ENCODE results near the gene CMTM8. TPM values are rescaled to one million over a fixed set of nuclear protein-coding genes. Genes with fewer than 3 reads are reported as not detected.

Gene CMTM8
- total and polyA plus RNA-seq, 4 donors: 0.63 to 6.8 (median 2.3) TPM

DNA sequence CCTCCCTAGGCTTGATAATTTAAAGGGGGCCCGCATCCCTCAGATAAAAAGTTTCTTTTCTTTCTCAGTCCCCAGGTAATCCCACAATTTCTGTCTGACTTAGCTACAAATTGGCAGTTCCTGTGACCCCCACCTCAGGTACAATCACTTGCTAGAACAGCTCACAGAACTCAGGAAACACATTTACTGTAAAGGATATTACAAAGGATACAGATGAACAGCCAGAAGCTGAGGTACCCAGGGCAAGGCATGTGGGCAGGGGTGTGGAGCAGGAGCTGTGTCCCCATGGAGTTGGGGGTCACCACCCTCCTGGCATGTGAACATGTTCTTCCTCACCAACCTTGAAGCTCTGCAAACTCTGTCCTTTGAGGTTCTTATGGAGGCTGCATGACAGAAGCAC, 73.8 kb downstream of the CMTM8 start:
- no peak for ATAC-seq (ENCODE audit: low FRiP score)
- intact Hi-C loops (cut with DNase I): no loop called here

DNA sequence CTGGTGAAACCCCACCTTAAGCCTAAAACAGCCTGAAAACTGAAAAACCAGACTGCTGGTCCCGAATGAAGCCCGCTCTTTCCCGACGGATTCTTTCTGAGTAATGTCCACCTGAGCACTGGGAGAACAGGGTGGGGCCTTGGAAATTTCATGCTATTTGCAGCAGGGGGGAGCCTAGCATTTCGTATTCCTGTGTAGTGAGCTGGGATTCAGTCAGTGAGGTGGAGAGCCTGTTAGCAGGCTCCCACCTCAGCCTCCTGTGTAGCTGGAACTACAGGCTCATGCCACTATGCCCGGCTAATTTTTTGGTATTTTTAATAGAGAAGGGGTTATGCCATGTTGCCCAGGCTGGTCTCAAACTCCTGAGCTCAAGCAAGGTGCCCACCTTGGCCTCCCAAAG, 74.7 kb downstream of the CMTM8 start:
- Histone ChIP-seq H3K36me3 (ENCODE audit: control insufficient read depth in 1 of 2, insufficient read depth in 2 of 2, low read length in 1 of 2) (no peaks in the 10 kb centered on the region), H3K27ac (ENCODE audit: low read depth in 1 of 2, low read length in 2 of 2) (no peak overlapping the region), H3K27me3 (ENCODE audit: control insufficient read depth in 1 of 2, insufficient read depth in 2 of 2, low read length in 1 of 2) (peaks cover 0 to 2% of the 10 kb centered on the region in 2 donors), H3K4me3 (ENCODE audit: low read length in 2 of 2) (no peak overlapping the region), H3K4me1 (ENCODE audit: control insufficient read depth in 1 of 2, insufficient read depth in 2 of 2, low read length in 2 of 2) (no peaks in the 10 kb centered on the region), H3K9me3 (ENCODE audit: control insufficient read depth, low read length) (no peaks in the 10 kb centered on the region)
- intact Hi-C loops (cut with DNase I): no loop called here
- no peak for ATAC-seq (ENCODE audit: low FRiP score)
- DNase-seq: no peak
- WGBS, 2 donors: 91 to 94% methylated on average over 6 of the region's 6 CpGs

More for the DNA sequence above, 73.8 kb downstream of the CMTM8 start:
- no peak overlapping the region for H3K4me3 ChIP-seq (ENCODE audit: low read length in 2 of 2)
- H3K9me3 ChIP-seq (ENCODE audit: control insufficient read depth, low read length): no peaks in the 10 kb centered on the region
- WGBS, 2 donors: 87 to 91% methylated on average over 1 of the region's 1 CpG
- DNase-seq: no peak
- H3K4me1 ChIP-seq (ENCODE audit: control insufficient read depth in 1 of 2, insufficient read depth in 2 of 2, low read length in 2 of 2): no peaks in the 10 kb centered on the region
- H3K27me3 ChIP-seq (ENCODE audit: control insufficient read depth in 1 of 2, insufficient read depth in 2 of 2, low read length in 1 of 2): peaks cover 0 to 2% of the 10 kb centered on the region in 2 donors
- H3K27ac ChIP-seq (ENCODE audit: low read depth in 1 of 2, low read length in 2 of 2): no peak overlapping the region
- H3K36me3 ChIP-seq (ENCODE audit: control insufficient read depth in 1 of 2, insufficient read depth in 2 of 2, low read length in 1 of 2): no peaks in the 10 kb centered on the region

DNA sequence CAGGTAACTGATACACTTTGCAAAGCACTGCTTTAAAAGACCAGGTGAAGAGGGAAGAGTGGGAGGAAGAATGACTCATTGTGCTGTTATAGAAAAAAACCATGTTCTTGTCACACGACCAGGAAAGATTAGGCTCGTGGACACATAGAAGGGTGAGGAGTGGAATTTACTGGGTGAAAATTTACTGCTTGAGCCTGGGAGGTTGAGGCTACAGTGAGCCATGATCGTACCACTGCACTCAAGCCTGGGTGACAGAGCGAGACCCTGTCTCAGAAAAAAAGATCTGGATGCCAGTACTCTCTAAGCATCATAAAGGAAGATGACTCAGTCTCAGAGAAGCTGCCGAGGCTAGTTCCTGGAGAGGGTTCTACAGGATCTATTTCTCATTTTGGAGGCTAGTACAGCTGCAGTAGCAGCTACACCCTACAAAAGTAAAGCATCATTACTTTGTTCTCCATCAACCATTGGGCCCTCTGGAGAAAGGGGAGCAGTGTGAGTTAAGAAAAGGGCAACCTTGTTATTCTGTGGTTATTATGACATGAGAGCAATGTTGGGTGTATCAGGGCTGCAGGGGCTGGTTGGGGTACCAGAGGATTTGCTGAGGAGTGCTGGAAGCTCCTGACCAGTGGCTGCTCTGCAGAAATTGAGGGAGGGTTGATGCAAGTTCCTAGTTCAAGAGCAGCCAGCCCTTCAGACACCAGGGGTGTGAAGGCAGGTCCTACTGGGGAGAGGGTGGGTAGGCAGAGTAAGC, 75.4 kb downstream of the CMTM8 start:
- DNase-seq (no peak), ATAC-seq (ENCODE audit: low FRiP score) (no peak)
- Histone ChIP-seq H3K27ac (ENCODE audit: low read depth in 1 of 2, low read length in 2 of 2) (no peak overlapping the region), H3K36me3 (ENCODE audit: control insufficient read depth in 1 of 2, insufficient read depth in 2 of 2, low read length in 1 of 2) (no peaks in the 10 kb centered on the region), H3K4me3 (ENCODE audit: low read length in 2 of 2) (no peak overlapping the region), H3K4me1 (ENCODE audit: control insufficient read depth in 1 of 2, insufficient read depth in 2 of 2, low read length in 2 of 2) (no peaks in the 10 kb centered on the region), H3K9me3 (ENCODE audit: control insufficient read depth, low read length) (no peaks in the 10 kb centered on the region), H3K27me3 (ENCODE audit: control insufficient read depth in 1 of 2, insufficient read depth in 2 of 2, low read length in 1 of 2) (peaks cover 0 to 2% of the 10 kb centered on the region in 2 donors)
- intact Hi-C loops (cut with DNase I): no loop called here
- WGBS, 2 donors: 46 to 50% methylated on average over 5 of the region's 5 CpGs

DNA sequence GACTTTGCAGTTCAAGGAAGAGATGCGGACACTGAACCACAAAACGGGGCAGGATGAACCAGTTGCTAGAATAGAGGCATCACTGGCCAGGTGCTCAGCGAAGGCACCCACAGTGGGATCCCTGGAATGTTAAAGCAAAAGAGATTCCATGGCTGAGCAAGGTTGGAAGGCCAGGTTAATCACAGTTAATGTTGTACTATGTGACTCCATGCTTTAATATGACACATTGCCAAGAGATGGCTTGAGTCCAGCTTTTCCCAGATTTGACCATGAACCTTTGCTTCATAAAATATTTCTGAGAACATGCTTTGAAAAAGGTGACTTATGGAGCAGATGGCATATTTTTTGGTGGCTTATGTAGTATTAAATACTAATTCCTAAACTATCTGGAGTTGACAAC, 77.0 kb downstream of the CMTM8 start:
- no peak for DNase-seq
- peaks cover 0 to 2% of the 10 kb centered on the region in 2 donors for H3K27me3 ChIP-seq (ENCODE audit: control insufficient read depth in 1 of 2, insufficient read depth in 2 of 2, low read length in 1 of 2)
- WGBS, 2 donors: 87 to 97% methylated on average over 3 of the region's 3 CpGs
- no peaks in the 10 kb centered on the region for H3K4me1 ChIP-seq (ENCODE audit: control insufficient read depth in 1 of 2, insufficient read depth in 2 of 2, low read length in 2 of 2)
- no peak overlapping the region for H3K4me3 ChIP-seq (ENCODE audit: low read length in 2 of 2)
- intact Hi-C loops (cut with DNase I): no loop called here
- no peaks in the 10 kb centered on the region for H3K9me3 ChIP-seq (ENCODE audit: control insufficient read depth, low read length)
- H3K36me3 ChIP-seq (ENCODE audit: control insufficient read depth in 1 of 2, insufficient read depth in 2 of 2, low read length in 1 of 2): no peaks in the 10 kb centered on the region
- ATAC-seq (ENCODE audit: low FRiP score): no peak
- H3K27ac ChIP-seq (ENCODE audit: low read depth in 1 of 2, low read length in 2 of 2): no peak overlapping the region

DNA sequence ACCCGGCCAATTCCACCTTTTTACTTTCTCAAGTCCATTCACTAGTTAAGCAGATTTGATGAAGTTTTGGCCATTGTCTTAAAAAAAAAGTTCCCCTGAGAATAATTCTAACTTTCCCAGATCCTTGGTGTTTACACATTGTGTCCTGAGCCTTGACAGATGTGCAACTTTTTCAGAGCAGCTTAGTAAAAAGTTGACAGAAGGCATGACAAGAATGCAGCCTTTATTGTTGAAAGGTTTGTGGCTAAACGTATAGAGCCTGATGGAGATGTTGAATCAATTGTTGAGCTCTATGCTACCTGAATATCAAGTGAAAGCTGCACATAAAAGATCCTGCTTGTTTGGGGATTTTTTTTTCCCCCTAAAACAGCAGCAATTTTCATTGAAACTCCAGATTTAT, 77.8 kb downstream of the CMTM8 start:
- DNase-seq: no peak
- Histone ChIP-seq H3K4me1 (ENCODE audit: control insufficient read depth in 1 of 2, insufficient read depth in 2 of 2, low read length in 2 of 2) (no peaks in the 10 kb centered on the region), H3K36me3 (ENCODE audit: control insufficient read depth in 1 of 2, insufficient read depth in 2 of 2, low read length in 1 of 2) (no peaks in the 10 kb centered on the region), H3K27ac (ENCODE audit: low read depth in 1 of 2, low read length in 2 of 2) (no peak overlapping the region), H3K27me3 (ENCODE audit: control insufficient read depth in 1 of 2, insufficient read depth in 2 of 2, low read length in 1 of 2) (peaks cover 0 to 2% of the 10 kb centered on the region in 2 donors), H3K9me3 (ENCODE audit: control insufficient read depth, low read length) (no peaks in the 10 kb centered on the region), H3K4me3 (ENCODE audit: low read length in 2 of 2) (no peak overlapping the region)
- WGBS, 2 donors: 51 to 54% methylated on average over 2 of the region's 2 CpGs
- intact Hi-C loops (cut with DNase I): no loop called here
- ATAC-seq (ENCODE audit: low FRiP score): no peak

DNA sequence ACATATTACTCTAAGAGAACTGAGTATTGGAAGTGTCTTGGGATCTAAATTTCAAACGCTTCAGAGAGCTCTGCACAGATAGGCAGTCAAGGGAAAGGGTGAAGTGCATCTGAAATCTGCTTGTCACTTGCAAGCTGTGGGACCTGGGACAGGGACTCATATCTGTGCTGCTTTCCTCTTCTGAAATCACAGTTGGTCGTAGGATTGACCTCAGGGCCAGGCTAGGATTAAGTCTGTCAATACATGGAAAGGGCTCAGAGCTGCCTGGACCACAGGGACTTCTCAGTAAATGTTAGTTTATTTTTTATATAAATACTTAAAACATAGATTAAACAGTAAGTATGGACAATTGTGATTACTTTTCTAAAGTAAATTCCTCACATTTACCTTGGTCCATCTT, 78.5 kb downstream of the CMTM8 start:
- DNase-seq: no peak
- Histone ChIP-seq H3K36me3 (ENCODE audit: control insufficient read depth in 1 of 2, insufficient read depth in 2 of 2, low read length in 1 of 2) (no peaks in the 10 kb centered on the region), H3K27me3 (ENCODE audit: control insufficient read depth in 1 of 2, insufficient read depth in 2 of 2, low read length in 1 of 2) (peaks cover 0 to 2% of the 10 kb centered on the region in 2 donors), H3K27ac (ENCODE audit: low read depth in 1 of 2, low read length in 2 of 2) (no peak overlapping the region), H3K4me3 (ENCODE audit: low read length in 2 of 2) (no peak overlapping the region), H3K9me3 (ENCODE audit: control insufficient read depth, low read length) (no peaks in the 10 kb centered on the region), H3K4me1 (ENCODE audit: control insufficient read depth in 1 of 2, insufficient read depth in 2 of 2, low read length in 2 of 2) (no peaks in the 10 kb centered on the region)
- 63 to 66% methylated on average over 2 of the region's 2 CpGs for WGBS, 2 donors
- intact Hi-C loops (cut with DNase I): no loop called here
- no peak for ATAC-seq (ENCODE audit: low FRiP score)

DNA sequence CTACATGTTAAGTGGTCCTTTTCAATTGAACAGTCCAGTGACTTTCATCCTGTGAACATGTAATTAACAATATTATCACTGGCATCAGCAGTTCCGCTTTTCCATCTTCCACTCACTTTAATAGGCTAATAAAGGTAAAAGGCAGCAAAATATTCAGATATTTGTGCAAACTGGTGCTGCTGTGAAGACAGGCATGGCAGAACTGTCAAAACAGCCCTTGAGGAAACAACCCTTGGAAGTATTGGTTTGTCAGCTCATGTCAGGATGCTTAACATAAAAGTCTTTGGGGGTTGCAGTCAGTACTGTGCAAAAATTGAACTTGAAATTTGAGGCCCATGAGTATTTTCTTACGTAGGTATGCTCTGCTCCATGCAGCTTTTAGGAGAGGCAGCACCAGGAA, 81.1 kb downstream of the CMTM8 start:
- no peak overlapping the region for H3K27ac ChIP-seq (ENCODE audit: low read depth in 1 of 2, low read length in 2 of 2)
- intact Hi-C loops (cut with DNase I): no loop called here
- ATAC-seq (ENCODE audit: low FRiP score): no peak
- 97 to 100% methylated on average over 2 of the region's 2 CpGs for WGBS, 2 donors
- H3K9me3 ChIP-seq (ENCODE audit: control insufficient read depth, low read length): no peaks in the 10 kb centered on the region
- no peak for DNase-seq
- no peaks in the 10 kb centered on the region for H3K36me3 ChIP-seq (ENCODE audit: control insufficient read depth in 1 of 2, insufficient read depth in 2 of 2, low read length in 1 of 2)
- H3K4me1 ChIP-seq (ENCODE audit: control insufficient read depth in 1 of 2, insufficient read depth in 2 of 2, low read length in 2 of 2): no peaks in the 10 kb centered on the region
- H3K27me3 ChIP-seq (ENCODE audit: control insufficient read depth in 1 of 2, insufficient read depth in 2 of 2, low read length in 1 of 2): peaks cover 0 to 2% of the 10 kb centered on the region in 2 donors
- no peak overlapping the region for H3K4me3 ChIP-seq (ENCODE audit: low read length in 2 of 2)

DNA sequence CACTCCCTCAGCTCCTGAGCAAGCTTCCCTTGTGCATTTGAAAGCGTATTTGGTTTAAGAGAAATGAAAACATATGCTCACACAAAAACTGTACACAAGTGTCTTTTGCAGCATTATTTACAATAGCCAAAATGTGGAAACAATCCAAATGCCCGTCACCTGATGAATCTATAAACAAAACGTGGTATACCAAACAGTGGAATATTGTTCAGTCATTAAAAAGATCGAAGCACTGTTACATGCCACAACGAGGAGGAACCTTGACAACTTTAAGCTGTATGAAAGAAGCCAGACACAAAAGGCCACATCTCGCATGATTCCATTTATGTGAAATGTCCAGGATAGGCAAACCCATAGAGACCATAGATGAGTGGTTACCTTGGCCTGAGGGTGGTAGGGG, 81.6 kb downstream of the CMTM8 start:
- intact Hi-C loops (cut with DNase I): no loop called here
- no peak for ATAC-seq (ENCODE audit: low FRiP score)
- no peaks in the 10 kb centered on the region for H3K9me3 ChIP-seq (ENCODE audit: control insufficient read depth, low read length)
- DNase-seq: no peak
- H3K27me3 ChIP-seq (ENCODE audit: control insufficient read depth in 1 of 2, insufficient read depth in 2 of 2, low read length in 1 of 2): peaks cover 0 to 2% of the 10 kb centered on the region in 2 donors
- H3K36me3 ChIP-seq (ENCODE audit: control insufficient read depth in 1 of 2, insufficient read depth in 2 of 2, low read length in 1 of 2): no peaks in the 10 kb centered on the region
- no peak overlapping the region for H3K4me3 ChIP-seq (ENCODE audit: low read length in 2 of 2)
- H3K4me1 ChIP-seq (ENCODE audit: control insufficient read depth in 1 of 2, insufficient read depth in 2 of 2, low read length in 2 of 2): no peaks in the 10 kb centered on the region
- no peak overlapping the region for H3K27ac ChIP-seq (ENCODE audit: low read depth in 1 of 2, low read length in 2 of 2)
- 95 to 97% methylated on average over 6 of the region's 6 CpGs for WGBS, 2 donors

DNA sequence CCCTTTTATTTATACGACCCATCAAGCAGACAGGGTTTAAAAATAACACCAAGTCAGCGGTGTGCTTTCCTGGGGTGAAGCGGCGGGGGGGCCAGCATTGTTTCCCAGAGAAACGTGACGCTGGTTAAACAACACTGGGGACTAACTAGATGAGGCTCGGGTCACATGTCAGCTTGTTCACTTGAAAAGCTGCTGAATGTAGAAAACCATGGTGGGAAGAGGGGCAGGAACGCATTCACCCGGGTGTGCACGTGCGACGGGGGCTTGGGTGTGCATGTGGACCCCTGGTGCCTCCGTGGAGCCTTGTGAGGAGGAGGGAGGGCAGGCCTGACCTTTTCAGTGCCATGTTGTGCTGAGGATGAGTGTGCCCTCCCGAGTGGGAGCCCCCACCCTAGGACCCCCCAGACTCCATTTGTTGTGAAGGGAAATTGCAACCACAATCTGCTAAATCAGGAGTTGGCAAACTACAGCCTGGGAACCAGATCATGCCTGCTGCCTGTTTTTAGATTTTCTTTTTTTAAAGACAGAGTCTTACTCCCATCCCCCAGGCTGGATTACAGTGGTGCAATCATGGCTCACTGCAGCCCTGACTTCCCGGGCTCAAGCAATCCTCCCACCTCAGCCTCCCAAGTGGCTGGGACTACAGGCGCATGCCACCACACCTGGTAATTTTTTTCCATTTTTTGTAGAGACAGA, 82.8 kb downstream of the CMTM8 start:
- Histone ChIP-seq H3K9me3 (ENCODE audit: control insufficient read depth, low read length) (no peaks in the 10 kb centered on the region), H3K4me3 (ENCODE audit: low read length in 2 of 2) (no peak overlapping the region), H3K27ac (ENCODE audit: low read depth in 1 of 2, low read length in 2 of 2) (no peak overlapping the region), H3K27me3 (ENCODE audit: control insufficient read depth in 1 of 2, insufficient read depth in 2 of 2, low read length in 1 of 2) (peaks cover 0 to 2% of the 10 kb centered on the region in 2 donors), H3K4me1 (ENCODE audit: control insufficient read depth in 1 of 2, insufficient read depth in 2 of 2, low read length in 2 of 2) (no peaks in the 10 kb centered on the region), H3K36me3 (ENCODE audit: control insufficient read depth in 1 of 2, insufficient read depth in 2 of 2, low read length in 1 of 2) (no peaks in the 10 kb centered on the region)
- intact Hi-C loops (cut with DNase I): no loop called here
- no peak for DNase-seq
- 44 to 46% methylated on average over 16 of the region's 16 CpGs for WGBS, 2 donors
- ATAC-seq (ENCODE audit: low FRiP score): no peak

Data from aorta (tissue), 5 donors.